ENCODE results near the gene TMEM204.

TMEM204 gene

GRCh38 chr16:1533443-1533951 is at the start of gene TMEM204:
Gene TMEM204 (plus strand): TSS chr16:1533666. CDS start chr16:1534276, 610 bp downstream.
- no peak for DNase-seq

DNA sequence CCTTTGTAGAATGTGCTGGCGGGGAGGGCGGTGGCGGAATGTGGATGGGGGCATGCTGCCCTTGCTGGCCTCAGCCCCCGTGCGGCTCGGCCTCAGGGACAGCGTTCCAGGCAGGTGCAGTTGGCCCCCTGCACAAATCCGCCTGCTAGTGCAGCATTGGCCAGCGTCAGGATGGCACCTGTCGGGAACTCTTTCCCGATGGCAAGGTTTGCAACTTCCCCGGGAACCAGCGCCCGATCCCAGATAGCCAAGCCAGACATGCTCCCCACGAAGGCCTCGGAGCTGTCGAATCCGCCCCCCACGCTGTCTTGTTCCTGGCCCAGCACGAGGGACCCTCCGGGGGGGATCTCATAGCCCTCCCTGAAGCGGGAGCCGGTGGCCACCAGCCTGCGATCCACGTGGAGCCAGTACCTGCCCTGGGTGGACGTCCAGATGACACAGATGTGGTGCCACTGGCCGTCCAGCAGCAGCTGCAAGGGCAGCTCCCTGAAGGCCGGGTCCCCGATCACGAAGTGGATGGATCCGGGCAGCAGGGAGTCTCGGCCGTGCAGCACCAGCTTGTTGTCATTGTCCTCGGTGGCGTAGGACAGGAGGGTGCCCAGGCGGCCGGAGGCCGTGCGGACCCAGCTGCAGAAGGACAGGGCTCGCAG is 47.5 kb upstream of the TMEM204 start:
- no peak for DNase-seq

- no peak for DNase-seq
Observed at GRCh38 chr16:1486551-1487390, 46.7 kb upstream of the TMEM204 start.

DNA sequence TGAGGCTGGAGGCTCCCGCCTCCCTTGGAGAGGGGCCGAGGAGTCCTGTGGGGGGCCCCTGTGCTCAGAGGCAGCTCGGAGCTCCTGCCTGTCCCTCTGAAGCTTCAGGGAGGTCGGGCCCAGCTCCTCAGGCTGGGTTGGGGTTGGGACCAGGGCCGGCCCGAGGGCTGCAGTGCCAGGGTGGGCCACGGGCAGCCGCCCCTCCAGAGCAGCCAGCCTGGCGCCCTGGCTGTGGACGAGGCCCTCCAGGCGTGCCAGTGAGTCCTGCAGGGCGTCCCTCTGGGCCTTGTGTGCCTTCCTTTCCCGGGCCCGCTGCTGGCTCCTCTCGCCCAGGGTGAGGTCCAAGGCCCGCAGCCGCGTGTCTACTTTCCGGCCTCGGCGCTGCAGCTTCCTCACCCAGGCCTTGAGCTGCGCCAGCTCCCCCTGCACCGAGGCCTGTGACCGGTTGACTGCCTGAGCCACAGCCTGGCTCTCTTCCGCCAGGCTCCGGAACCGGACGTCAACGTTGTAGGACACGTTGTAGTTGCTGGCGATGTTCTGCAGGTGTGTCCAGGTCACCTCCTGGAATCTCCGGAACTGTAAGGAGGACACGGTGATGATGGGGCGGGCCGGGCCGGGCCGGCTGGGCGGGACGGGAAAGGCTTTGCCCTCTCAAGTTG is 45.9 kb upstream of the TMEM204 start:
- no peak for DNase-seq

GRCh38 chr16:1488054-1488601 is 45.3 kb upstream of the TMEM204 start:
- no peak for DNase-seq

DNA sequence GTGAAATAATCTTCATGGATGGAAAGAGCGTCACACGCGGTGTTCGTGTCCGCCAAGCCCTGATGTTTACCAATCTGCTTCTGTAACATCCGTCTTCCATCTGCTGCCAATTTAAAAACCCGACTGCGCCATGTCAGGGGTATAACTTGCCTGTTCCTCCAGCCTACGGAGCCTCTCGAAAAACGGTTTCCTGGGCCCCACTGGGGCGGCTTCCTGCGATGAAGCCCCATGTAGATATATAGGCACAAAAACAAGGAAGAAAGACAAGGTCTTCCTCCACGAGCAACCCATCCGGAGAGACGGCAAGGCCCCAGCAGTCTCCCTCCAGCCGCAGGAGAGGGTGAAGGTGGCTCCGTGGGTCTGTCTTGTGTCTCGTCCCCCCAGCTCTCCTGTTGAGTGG is 44.8 kb upstream of the TMEM204 start, which contains the start of gene PTX4:
PTX4 (minus strand) TSS at position 326 of the 400 bp plus-strand sequence; CDS start at position 291, 35 bp downstream.
- no peak for DNase-seq

DNA sequence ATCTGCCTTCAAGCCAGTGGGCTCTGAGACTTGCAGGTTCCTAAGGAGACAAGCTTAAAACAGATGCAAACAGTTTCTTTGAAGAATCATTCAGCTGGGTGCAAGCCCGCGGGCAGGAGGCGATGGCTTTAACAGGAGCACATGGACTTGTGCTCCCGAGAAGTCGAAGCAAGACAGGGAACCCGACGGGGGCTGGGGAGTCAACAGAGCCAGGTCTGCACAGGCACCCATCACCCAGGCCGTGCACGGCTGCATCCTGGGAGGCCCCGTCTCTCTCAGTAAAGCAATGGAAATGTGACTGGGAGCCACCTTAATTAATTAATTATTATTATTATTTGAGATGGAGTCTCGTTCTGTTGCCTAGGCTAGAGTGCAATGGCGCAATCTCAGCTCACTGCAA is 44.4 kb upstream of the TMEM204 start:
- DNase-seq = no peak

- DNase-seq = no peak
Observed at GRCh38 chr16:1491327-1491726, 42.1 kb upstream of the TMEM204 start.

GRCh38 chr16:1492082-1492922 is 41.2 kb upstream of the TMEM204 start:
- no peak for DNase-seq

DNA sequence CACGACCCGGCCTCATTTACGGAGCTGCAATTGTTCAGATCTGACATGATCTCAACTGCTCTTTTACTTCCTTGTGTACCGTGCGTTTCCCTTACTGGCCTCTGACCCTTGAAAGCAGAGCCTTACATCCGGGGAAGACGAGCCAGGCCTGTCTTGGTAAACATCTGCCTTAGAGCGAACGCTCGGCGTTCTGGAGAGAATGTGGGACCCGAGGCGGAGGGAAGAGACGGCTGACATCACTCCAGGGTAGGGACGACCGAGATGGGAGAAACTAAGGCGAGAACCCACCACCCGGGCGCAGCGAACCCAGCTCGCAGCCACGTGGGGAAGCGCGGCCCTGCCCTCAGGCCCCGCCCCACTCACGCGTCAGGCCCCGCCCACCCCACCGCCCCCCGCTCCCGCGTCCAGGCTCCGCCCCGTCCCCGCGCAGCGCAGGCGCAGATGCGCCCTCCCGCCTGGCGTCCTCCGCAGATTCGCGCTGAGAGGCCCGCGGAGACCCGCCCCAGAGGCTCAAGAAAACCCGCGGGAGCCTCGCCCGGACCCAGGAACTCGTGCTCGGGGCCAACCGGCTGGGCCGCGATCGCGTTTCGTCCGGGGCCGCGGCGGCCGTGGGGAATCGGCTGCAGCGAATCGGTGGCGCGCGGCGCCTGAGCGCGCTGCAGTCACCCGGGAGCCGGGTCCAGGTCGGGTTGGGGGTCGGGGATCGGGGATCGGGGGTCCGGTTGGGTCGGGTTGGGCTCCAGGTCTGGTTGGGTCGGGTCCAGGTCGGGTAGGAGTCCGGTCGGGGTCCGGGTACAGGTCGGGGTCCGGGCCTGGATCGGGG is 40.3 kb upstream of the TMEM204 start, which contains the start of gene TELO2:
TELO2 (plus strand) TSS at position 438 of the 823 bp plus-strand sequence. CDS start 922 bp downstream, outside the sequence.
- peak; percentile 83 for DNase-seq

DNA sequence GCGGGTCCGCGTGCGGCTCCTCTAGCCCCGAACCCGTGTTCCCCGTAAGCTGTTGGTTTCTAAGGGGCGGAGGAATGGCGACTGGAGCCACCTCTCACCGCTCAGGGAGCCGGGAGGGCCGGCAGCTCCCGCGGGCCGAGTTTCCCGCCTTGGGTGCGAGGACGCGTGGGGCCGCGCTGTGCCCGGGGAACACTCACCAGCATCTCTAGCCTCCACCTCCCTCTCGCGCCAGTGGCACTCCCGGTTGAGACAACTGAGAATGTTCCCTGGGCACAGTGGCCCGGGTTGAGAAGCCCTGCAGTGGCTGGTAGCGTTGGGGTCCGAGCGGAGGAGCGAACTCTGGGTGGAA is 39.7 kb upstream of the TMEM204 start:
- DNase-seq = no peak

DNA sequence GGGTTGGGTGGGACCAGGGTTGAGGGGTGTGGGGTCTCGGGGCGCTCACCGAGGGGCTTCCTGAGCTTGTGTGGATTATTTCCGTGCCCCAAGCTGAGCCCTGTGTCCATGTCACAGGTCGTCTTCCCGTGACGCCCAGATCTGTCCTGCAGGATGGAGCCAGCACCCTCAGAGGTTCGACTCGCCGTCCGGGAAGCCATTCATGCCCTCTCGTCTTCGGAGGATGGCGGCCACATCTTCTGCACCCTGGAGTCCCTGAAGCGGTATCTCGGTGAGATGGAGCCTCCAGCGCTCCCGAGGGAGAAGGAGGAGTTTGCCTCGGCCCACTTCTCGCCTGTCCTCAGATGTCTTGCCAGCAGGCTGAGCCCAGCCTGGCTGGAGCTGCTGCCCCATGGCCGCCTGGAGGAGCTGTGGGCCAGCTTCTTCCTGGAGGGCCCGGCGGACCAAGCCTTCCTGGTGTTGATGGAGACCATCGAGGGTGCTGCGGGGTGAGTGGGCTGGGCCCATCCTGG is 39.3 kb upstream of the TMEM204 start:
- no peak for DNase-seq

GRCh38 chr16:1494711-1495110 is 38.8 kb upstream of the TMEM204 start:
- no peak for DNase-seq

- DNase-seq = no peak
Observed at GRCh38 chr16:1495211-1495888, 38.1 kb upstream of the TMEM204 start.

DNA sequence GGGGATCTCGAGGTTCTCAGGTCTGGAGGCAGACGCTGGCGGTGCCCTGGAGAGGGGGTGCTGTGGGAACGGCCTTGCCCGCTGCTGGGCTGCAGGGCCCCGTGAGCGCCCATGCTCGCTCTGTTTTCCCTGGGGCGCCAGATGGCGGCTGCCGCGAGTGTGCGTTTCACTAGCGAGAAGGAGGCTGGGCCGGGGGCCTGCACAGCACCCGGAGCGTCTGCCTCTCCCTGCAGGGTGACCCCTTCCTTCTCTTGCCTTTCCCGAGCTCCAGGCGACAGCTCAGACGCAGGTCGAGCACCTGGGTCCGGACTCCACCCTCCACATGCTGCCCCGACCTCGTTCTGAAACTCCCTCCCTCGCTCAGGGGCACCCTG is 37.6 kb upstream of the TMEM204 start:
- no peak for DNase-seq

- no peak for DNase-seq
Observed at GRCh38 chr16:1496464-1496863, 37.0 kb upstream of the TMEM204 start.

DNA sequence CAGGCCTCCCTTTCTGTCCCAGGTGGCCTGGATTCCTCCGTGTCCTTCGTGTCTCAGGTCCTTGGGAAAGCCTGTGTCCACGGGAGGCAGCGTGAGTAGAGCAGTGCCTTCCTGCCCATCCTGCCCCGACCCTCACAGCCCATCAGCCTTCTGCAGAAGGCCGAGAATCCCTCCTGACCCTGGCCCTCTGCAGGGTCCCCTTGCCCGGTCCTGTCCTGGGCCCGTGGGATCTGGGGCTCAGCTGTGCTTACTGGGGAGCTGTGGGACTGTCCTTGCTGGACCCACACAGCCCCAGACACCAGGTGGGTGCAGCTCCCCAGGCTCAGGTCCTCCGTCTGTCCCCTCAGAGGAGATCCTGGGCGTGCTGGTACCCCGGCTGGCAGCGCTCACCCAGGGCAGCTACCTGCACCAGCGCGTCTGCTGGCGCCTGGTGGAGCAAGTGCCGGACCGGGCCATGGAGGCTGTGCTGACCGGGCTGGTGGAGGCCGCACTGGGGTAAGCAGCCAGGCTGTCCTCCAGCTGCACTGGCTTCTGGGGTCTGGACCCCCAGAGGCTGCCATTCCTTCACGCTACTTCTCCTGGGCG is 36.4 kb upstream of the TMEM204 start:
- no peak for DNase-seq

- DNase-seq = no peak
Observed at GRCh38 chr16:1498899-1499676, 34.4 kb upstream of the TMEM204 start.

GRCh38 chr16:1499756-1500464 is 33.6 kb upstream of the TMEM204 start:
- DNase-seq = no peak
